GM12864 (cell line): ENCODE measurements around the gene S100A7A.
"Not testable (repeated sequence)": the region's sequence is repeated elsewhere in the genome, so short reads cannot be mapped to it uniquely, and the experiment has no call there.

Source experiments
- DNase-seq: peaks from one replicate; pipeline ENCODE4 v3.0.0-alpha.2; 2011; ENCODE audit warnings: low read depth
- H3K4me3 ChIP-seq: 2 replicates; pipeline ENCODE4 v1.5.1; 2011; ENCODE audit warnings: mild to moderate bottlenecking, low read depth, low read length, control low read depth
- TF ChIP-seq, protein P1 (sequence below): IDR thresholded peaks from 2 replicates; pipeline ENCODE4 v1.5.1; 2011; ENCODE audit warnings: low read depth, mild to moderate bottlenecking, moderate library complexity, low read length, control low read depth, inconsistent platforms; ENCODE audit errors: missing control alignments

Gene S100A7A

DNA sequence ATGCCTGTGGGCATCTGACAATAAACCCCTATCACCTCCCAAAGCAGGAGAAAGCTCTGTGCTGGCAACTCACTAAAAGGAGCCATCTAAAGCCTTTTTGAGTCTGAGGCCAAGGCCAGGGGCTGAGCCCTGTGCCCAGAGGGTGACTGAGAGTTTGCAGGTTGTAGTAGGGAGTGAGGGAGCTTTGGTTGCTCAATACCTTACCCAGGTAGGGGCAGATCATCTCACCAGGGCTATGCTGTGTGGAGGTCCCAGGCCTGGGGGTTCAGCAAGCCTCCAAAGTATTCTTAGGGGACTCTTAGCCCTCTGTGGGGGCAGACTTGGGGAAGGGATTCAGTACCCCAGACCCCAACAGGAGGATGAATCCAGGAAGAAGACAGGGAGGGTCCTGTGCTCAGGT, 23.0 kb downstream of the S100A7A start:
- H3K4me3 ChIP-seq = no peak overlapping the region
- TF ChIP-seq, protein P1, sequence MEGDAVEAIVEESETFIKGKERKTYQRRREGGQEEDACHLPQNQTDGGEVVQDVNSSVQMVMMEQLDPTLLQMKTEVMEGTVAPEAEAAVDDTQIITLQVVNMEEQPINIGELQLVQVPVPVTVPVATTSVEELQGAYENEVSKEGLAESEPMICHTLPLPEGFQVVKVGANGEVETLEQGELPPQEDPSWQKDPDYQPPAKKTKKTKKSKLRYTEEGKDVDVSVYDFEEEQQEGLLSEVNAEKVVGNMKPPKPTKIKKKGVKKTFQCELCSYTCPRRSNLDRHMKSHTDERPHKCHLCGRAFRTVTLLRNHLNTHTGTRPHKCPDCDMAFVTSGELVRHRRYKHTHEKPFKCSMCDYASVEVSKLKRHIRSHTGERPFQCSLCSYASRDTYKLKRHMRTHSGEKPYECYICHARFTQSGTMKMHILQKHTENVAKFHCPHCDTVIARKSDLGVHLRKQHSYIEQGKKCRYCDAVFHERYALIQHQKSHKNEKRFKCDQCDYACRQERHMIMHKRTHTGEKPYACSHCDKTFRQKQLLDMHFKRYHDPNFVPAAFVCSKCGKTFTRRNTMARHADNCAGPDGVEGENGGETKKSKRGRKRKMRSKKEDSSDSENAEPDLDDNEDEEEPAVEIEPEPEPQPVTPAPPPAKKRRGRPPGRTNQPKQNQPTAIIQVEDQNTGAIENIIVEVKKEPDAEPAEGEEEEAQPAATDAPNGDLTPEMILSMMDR = no peak
- DNase-seq = no peak

GRCh38 chr1:153441238-153441755, 25.0 kb downstream of the S100A7A start:
- DNase-seq = no peak
- no peak overlapping the region for H3K4me3 ChIP-seq
- TF ChIP-seq, protein P1 = no peak

GRCh38 chr1:153443486-153443885, 27.2 kb downstream of the S100A7A start:
- H3K4me3 ChIP-seq = no peak overlapping the region
- no peak for DNase-seq
- TF ChIP-seq, protein P1 = no peak

DNA sequence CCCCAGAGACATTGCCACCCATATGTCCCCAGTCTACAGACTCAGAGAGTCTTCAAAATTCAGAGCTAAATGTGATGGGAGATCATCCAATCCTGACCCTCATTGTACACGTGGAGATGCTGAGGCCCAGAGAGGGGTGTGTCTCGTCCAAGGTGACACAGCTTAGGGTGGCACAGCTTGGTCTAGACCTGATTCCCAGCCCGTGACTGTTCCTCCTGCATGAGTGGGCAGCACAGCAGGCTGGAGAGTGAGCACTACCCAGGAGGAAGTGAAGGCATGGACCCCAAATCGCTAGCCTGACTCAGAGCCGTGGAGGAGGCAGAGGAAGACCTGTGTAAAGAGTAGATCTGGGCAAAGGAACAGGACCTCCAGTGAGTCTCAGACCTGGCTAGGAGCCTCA, 27.8 kb downstream of the S100A7A start:
- DNase-seq = no peak
- no peak overlapping the region for H3K4me3 ChIP-seq
- TF ChIP-seq, protein P1 = no peak

DNA sequence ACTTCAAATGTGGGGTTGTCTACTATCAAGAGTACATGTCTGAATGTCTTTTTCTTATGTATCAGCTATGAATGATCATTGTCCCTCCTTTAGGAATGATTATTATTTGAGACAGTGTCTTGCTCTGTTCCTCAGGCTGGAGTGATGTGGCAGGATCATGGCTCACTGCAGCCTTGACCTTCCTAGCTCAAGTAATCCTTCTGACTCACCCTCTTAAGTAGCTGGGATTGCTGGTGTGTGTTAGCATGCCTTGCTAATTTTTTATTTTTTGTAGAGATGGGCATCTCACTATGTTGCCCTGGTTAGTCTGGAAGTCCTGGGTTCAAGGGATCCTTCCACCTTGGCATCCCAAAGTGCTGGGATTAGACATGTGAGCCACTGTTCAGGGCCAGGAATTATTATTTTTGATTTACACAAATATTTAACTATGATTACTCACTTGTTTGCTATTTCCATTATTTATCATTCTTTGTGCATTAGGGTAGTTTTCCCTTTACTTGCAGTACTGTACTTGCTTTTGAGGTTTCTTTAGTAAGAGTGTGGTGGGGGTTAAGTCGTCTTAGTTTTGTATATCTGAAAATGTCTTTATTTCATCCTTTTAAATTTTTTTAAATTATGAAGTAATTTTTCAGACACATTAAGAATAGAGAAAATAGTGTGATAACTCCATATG, 31.3 kb downstream of the S100A7A start:
- TF ChIP-seq, protein P1 = no peak
- no peak overlapping the region for H3K4me3 ChIP-seq
- no peak for DNase-seq

DNA sequence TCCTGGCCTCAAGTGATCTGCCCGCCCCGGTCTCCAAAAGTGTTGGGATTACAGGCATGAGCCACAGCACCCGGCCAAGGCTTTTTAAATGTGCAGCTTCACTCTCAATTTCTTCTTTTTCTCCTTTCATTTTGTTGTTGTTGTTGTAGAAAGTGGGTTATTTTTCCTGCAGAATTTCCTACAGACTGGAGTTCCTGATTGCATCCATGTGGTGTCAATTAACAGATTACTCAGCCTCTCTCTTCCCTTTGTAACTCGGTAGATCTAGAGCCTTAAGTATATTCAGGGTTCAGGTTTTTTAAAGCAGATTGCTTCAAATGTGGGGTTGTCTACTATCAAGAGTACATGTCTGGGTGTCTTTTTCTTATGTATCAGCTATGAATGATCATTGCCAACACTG, 32.5 kb downstream of the S100A7A start:
- DNase-seq = not testable (repeated sequence)

DNA sequence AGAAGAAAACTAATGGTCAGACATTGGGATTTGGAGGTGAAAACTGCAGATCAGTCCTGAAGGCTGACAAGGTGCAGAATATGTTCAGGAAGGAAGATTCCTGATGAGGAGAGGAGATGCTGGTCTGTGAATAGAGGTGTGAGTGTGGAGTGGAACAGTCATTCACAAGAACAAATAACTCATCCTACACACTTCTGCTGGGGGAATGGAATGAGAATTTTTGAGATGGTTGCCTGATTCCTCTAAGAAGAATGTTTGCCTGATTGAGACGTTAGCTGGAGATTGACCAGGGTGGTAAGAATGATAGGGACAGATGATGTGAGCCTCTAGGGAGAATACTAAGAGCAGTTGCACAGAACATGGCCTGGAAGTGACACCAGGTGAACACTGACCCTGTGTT, 40.1 kb downstream of the S100A7A start:
- DNase-seq = no peak
- H3K4me3 ChIP-seq = no peak overlapping the region
- TF ChIP-seq, protein P1 = no peak

More for the DNA sequence above, 32.5 kb downstream of the S100A7A start:
- not testable (repeated sequence) for H3K4me3 ChIP-seq
